ENCODE measurements around the gene ACAN. TPM values are rescaled to one million over a fixed set of nuclear protein-coding genes. Genes with fewer than 3 reads are reported as not detected.

ACAN gene
- total and polyA plus RNA-seq, 2 of the 8 experiments (the other 6 are each of a cell fraction or from before 2014, with no cell fraction given) = 0.71 to 0.73 TPM

- Histone ChIP-seq H4K20me1 (replicated peaks in 1 of 2; ENCODE audit: control insufficient read depth in 1 of 2, insufficient read depth in 2 of 2, low read length in 2 of 2) (peaks cover 0 to 2% of the 10 kb centered on the region in 2 experiments), H3K4me3 (ENCODE audit: extremely low read depth in 1 of 4, insufficient read depth in 2 of 4, low read depth in 3 of 4, low read length in 4 of 4) (no peak overlapping the region)
- POLR2A ChIA-PET (ENCODE audit: partially characterized antibody) = interaction anchor here (0.6 to 27.2 kb wide), 9 partner anchors 8 to 383 kb away, joined by 3 to 607 read pairs (median 4); partner anchors contain the start of gene MFGE8
- TF ChIP-seq ATF3 (IDR thresholded peaks at IDR 0.05; ENCODE audit: insufficient read depth, low read depth, low read length) (no peak), NRF1 (IDR thresholded peaks at IDR 0.05; ENCODE audit: low read depth, low read length) (no peak), KDM5A (IDR thresholded peaks at IDR 0.05; ENCODE audit: low read length) (no peak), BRCA1 (IDR thresholded peaks at IDR 0.05; ENCODE audit: low read depth, low read length) (no peak), EGR1 (IDR thresholded peaks at IDR 0.05; ENCODE audit: borderline replicate concordance, low read depth, low read length) (no peak), KDM4A (IDR thresholded peaks at IDR 0.05; ENCODE audit: low read depth, low read length, severe bottlenecking) (no peak), RXRA (IDR thresholded peaks at IDR 0.05; ENCODE audit: insufficient read depth, low read depth, low read length) (no peak), TBP (IDR thresholded peaks at IDR 0.05; ENCODE audit: low read depth, low read length) (no peak), SAP30 (IDR thresholded peaks at IDR 0.05; ENCODE audit: insufficient read depth, insufficient replicate concordance, low read length) (no peak), CBX5 (IDR thresholded peaks at IDR 0.05; ENCODE audit: low read depth, low read length) (no peak), SP1 (IDR thresholded peaks at IDR 0.05; ENCODE audit: low read depth, low read length) (no peak), CHD1 (IDR thresholded peaks at IDR 0.05; ENCODE audit: low read depth, low read length) (no peak), BACH1 (IDR thresholded peaks at IDR 0.05; ENCODE audit: low read length) (no peak)
- TF ChIP-seq, protein P1, sequence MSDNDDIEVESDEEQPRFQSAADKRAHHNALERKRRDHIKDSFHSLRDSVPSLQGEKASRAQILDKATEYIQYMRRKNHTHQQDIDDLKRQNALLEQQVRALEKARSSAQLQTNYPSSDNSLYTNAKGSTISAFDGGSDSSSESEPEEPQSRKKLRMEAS (IDR thresholded peaks at IDR 0.05) = no peak
These were observed 87.3 kb downstream of the ACAN start for GRCh38 chr15:88890495-88890894.

More at GRCh38 chr15:88890495-88890894, 87.3 kb downstream of the ACAN start:
- Histone ChIP-seq H3K79me1 (ENCODE audit: low read depth, low read length) (no peaks in the 10 kb centered on the region), H4K8ac (ENCODE audit: extremely low read depth, insufficient read depth, low read length) (no peak overlapping the region), H3K9me3 (ENCODE audit: insufficient read depth in 2 of 2, low read depth in 1 of 2, low read length in 1 of 2) (no peaks in the 10 kb centered on the region), H2BK15ac (ENCODE audit: low read length) (no peak overlapping the region), H3K4me2 (ENCODE audit: insufficient read depth in 1 of 2, low read depth in 2 of 2, low read length in 2 of 2) (no peak overlapping the region), H3K56ac (replicated peaks; ENCODE audit: insufficient read length, low read depth, low read length) (no peak overlapping the region), H3K4ac (replicated peaks; ENCODE audit: insufficient read length, low read depth, low read length) (no peak overlapping the region), H3K9ac (replicated peaks in 1 of 4; ENCODE audit: extremely low read depth in 1 of 4, low read depth in 3 of 4, low read length in 3 of 4) (no peak overlapping the region), H2BK12ac (ENCODE audit: low read depth, low read length) (no peak overlapping the region), H2AFZ (ENCODE audit: low read length) (no peak overlapping the region), H4K91ac (replicated peaks; ENCODE audit: insufficient read length, low read length) (no peak overlapping the region), H3K27ac (ENCODE audit: low read depth, low read length) (no peak overlapping the region), H2BK120ac (replicated peaks; ENCODE audit: low read depth, low read length) (no peak overlapping the region), H3K27me3 (replicated peaks in 1 of 4; ENCODE audit: control insufficient read depth in 3 of 4, extremely low read depth in 1 of 4, insufficient read depth in 3 of 4, low read length in 3 of 4) (no peaks in the 10 kb centered on the region; a peak in 1 of 7 replicates), H3K18ac (ENCODE audit: extremely low read depth, low read length) (no peak overlapping the region), H3K4me1 (replicated peaks in 1 of 4; ENCODE audit: control insufficient read depth in 3 of 4, insufficient read depth in 4 of 4, low read length in 3 of 4) (peaks cover 0 to 4% (median under 1%) of the 10 kb centered on the region in 4 experiments; a peak in 3 of 7 replicates), H3K36me3 (ENCODE audit: control insufficient read depth in 2 of 4, insufficient read depth in 4 of 4, low read length in 3 of 4) (peaks cover 3 to 6% (median 4%) of the 10 kb centered on the region in 4 experiments; a peak in 3 of 8 replicates), H3K14ac (ENCODE audit: insufficient read length) (no peak overlapping the region), H3K23ac (ENCODE audit: insufficient read length) (no peak overlapping the region), H2BK5ac (ENCODE audit: low read depth, low read length) (no peak overlapping the region), H4K5ac (ENCODE audit: insufficient read length, low read depth, low read length) (no peak overlapping the region), H2AK5ac (ENCODE audit: low read depth, low read length) (no peak overlapping the region), H3K23me2 (ENCODE audit: low read depth, low read length) (peaks cover 11% of the 10 kb centered on the region; the same call in 1 of the 2 replicates), H2BK20ac (ENCODE audit: low read length) (no peak overlapping the region), H3K79me2 (ENCODE audit: control insufficient read depth in 1 of 2, insufficient read depth in 2 of 2, low read length in 2 of 2) (peaks cover 0 to 7% of the 10 kb centered on the region in 2 experiments; a peak in 1 of 4 replicates)
- CTCF ChIA-PET (ENCODE audit: partially characterized antibody) = interaction anchor here (0.7 to 10.4 kb wide), 9 partner anchors 10 to 309 kb away, joined by 3 to 95 read pairs (median 4); no protein-coding TSS in a partner anchor
- 97% methylated on average over 4 of the region's 4 CpGs; no CpG with 5 or more reads in 1 of the 2 experiments for WGBS, 2 experiments (ENCODE audit: extremely low coverage in 1 of 2, insufficient coverage in 1 of 2, insufficient read length in 1 of 2, insufficient replicate concordance in 2 of 2, low coverage in 1 of 2, low lambda C conversion rate in 2 of 2, missing lambda C conversion rate in 1 of 2)
- FAIRE-seq (no peak), DNase-seq (ENCODE audit: low read depth in 1 of 2, low spot score in 2 of 2) (no peak)
